H1 (cell line): ENCODE results near the gene RGS6. TPM values are rescaled to one million over a fixed set of nuclear protein-coding genes. Genes with fewer than 3 reads are reported as not detected.

ENCODE experiments used
- CTCF ChIA-PET: fragments of 300-600 bp; sonication (Branson Sonifier 250); formaldehyde crosslinking; loops from one replicate; lab custom pipeline; 2021; ENCODE audit not compliant: partially characterized antibody; lab: Charles Lee
- POLR2A ChIA-PET: fragments of 300-600 bp; sonication (Branson Sonifier 250); formaldehyde crosslinking; loops from one replicate; lab custom pipeline; 2021; ENCODE audit warnings: inconsistent platforms; ENCODE audit not compliant: partially characterized antibody; lab: Charles Lee
- DNase-seq, 2 experiments: peaks; one replicate each; pipeline versions ENCODE4 v3.0.0 to v3.0.0-alpha.2; 2010 to 2022; ENCODE audit warnings: low spot score in 2 of 2, low read depth in 1 of 2, mixed read lengths in 1 of 2
- FAIRE-seq: peaks from 2 replicates; lab custom pipeline; 2011; peaks lifted over from hg19 to GRCh38; lab: Jason Lieb, UNC
- H2AFZ ChIP-seq: 2 replicates; pipeline ENCODE4 v1.8.1; 2012; ENCODE audit warnings: low read length, inconsistent platforms
- H2AK5ac ChIP-seq: 2 replicates; pipeline ENCODE4 v1.6.1; 2013; ENCODE audit warnings: low read depth, low read length
- H2BK120ac ChIP-seq: replicated peaks from 2 replicates; pipeline ENCODE3; 2013; ENCODE audit warnings: low read depth, low read length, inconsistent platforms
- H2BK12ac ChIP-seq: 2 replicates; pipeline ENCODE4 v1.6.1; 2013; ENCODE audit warnings: low read depth, low read length
- H2BK15ac ChIP-seq: 2 replicates; pipeline ENCODE4 v1.6.1; 2013; ENCODE audit warnings: low read length
- H2BK20ac ChIP-seq: 2 replicates; pipeline ENCODE4 v1.6.1; 2013; ENCODE audit warnings: low read length
- H2BK5ac ChIP-seq: 2 replicates; pipeline ENCODE4 v1.6.1; 2013; ENCODE audit warnings: low read depth, low read length
- H3K14ac ChIP-seq: 2 replicates; pipeline ENCODE4 v1.6.1; 2013; ENCODE audit warnings: inconsistent platforms; ENCODE audit not compliant: insufficient read length
- H3K18ac ChIP-seq: 2 replicates; pipeline ENCODE4 v1.6.1; 2013; ENCODE audit warnings: low read length; ENCODE audit errors: extremely low read depth
- H3K23ac ChIP-seq: 2 replicates; pipeline ENCODE4 v1.6.1; 2013; ENCODE audit warnings: inconsistent platforms; ENCODE audit not compliant: insufficient read length
- H3K23me2 ChIP-seq: 2 replicates; pipeline ENCODE4 v1.6.1; 2013; ENCODE audit warnings: low read depth, low read length
- H3K27ac ChIP-seq: 2 replicates; pipeline ENCODE4 v1.6.1; 2011; ENCODE audit warnings: low read depth, low read length, inconsistent platforms
- H3K27me3 ChIP-seq, 4 experiments: replicated peaks in 1 of 4; 1 replicate in 1 of 4; 2 replicates in 3 of 4; pipeline versions ENCODE4 v1.6.1 to v1.8.1; 2011 to 2013; ENCODE audit warnings: low read length in 3 of 4, mild to moderate bottlenecking in 3 of 4, inconsistent platforms in 2 of 4, mixed read lengths in 2 of 4, moderate library complexity in 1 of 4; ENCODE audit not compliant: control insufficient read depth in 3 of 4, insufficient read depth in 3 of 4; ENCODE audit errors: extremely low read depth in 1 of 4
- H3K36me3 ChIP-seq, 4 experiments: 2 replicates each; pipeline versions ENCODE4 v1.6.1 to v1.8.1; 2011 to 2013; ENCODE audit warnings: mild to moderate bottlenecking in 4 of 4, low read length in 3 of 4, moderate library complexity in 2 of 4, control low read depth in 1 of 4, inconsistent platforms in 1 of 4; ENCODE audit not compliant: insufficient read depth in 4 of 4, control insufficient read depth in 2 of 4
- H3K4ac ChIP-seq: replicated peaks from 2 replicates; pipeline ENCODE3; 2013; ENCODE audit warnings: low read length, low read depth, mixed read lengths, inconsistent platforms; ENCODE audit not compliant: insufficient read length
- H3K4me1 ChIP-seq, 4 experiments: replicated peaks in 1 of 4; 1 replicate in 1 of 4; 2 replicates in 3 of 4; pipeline versions ENCODE4 v1.6.1 to v1.8.1; 2011 to 2013; ENCODE audit warnings: low read length in 3 of 4, inconsistent platforms in 2 of 4, mixed read lengths in 1 of 4; ENCODE audit not compliant: insufficient read depth in 4 of 4, control insufficient read depth in 3 of 4
- H3K4me2 ChIP-seq, 2 experiments: 2 replicates each; pipeline versions ENCODE4 v1.6.1 to v1.8.1; 2011 to 2013; ENCODE audit warnings: low read depth in 2 of 2, low read length in 2 of 2, control low read depth in 1 of 2, inconsistent platforms in 1 of 2, mild to moderate bottlenecking in 1 of 2; ENCODE audit not compliant: insufficient read depth in 1 of 2
- H3K4me3 ChIP-seq, 4 experiments: fragments of 200-600, 300-600 bp in 1 of 4; sonication (generic), shearing (Covaris generic), sonication (Bioruptor Twin) in 1 of 4; 2 replicates each; pipeline versions ENCODE4 v1.5.1 to v1.8.1; 2011 to 2016; ENCODE audit warnings: low read length in 4 of 4, low read depth in 3 of 4, control low read depth in 2 of 4, inconsistent platforms in 2 of 4, mild to moderate bottlenecking in 2 of 4, mixed read lengths in 1 of 4, moderate library complexity in 1 of 4; ENCODE audit not compliant: insufficient read depth in 2 of 4; ENCODE audit errors: extremely low read depth in 1 of 4
- H3K56ac ChIP-seq: replicated peaks from 2 replicates; pipeline ENCODE3; 2013; ENCODE audit warnings: low read depth, mild to moderate bottlenecking, mixed read lengths, low read length, inconsistent platforms; ENCODE audit not compliant: insufficient read length
- H3K79me1 ChIP-seq: 2 replicates; pipeline ENCODE4 v1.6.1; 2013; ENCODE audit warnings: low read depth, low read length, control low read depth
- H3K79me2 ChIP-seq, 2 experiments: 2 replicates each; pipeline versions ENCODE4 v1.6.1 to v1.8.1; 2012 to 2013; ENCODE audit warnings: low read length in 2 of 2, mild to moderate bottlenecking in 2 of 2, inconsistent platforms in 1 of 2; ENCODE audit not compliant: insufficient read depth in 2 of 2, control insufficient read depth in 1 of 2
- H3K9ac ChIP-seq, 4 experiments: replicated peaks in 1 of 4; 1 replicate in 1 of 4; 2 replicates in 3 of 4; pipeline versions ENCODE4 v1.6.1 to v1.8.1; 2011 to 2013; ENCODE audit warnings: low read depth in 3 of 4, low read length in 3 of 4, control low read depth in 2 of 4, mild to moderate bottlenecking in 2 of 4, moderate library complexity in 2 of 4, inconsistent platforms in 1 of 4; ENCODE audit errors: extremely low read depth in 1 of 4
- H3K9me3 ChIP-seq, 2 experiments: 2 replicates each; pipeline versions ENCODE4 v1.6.1 to v1.8.1; 2012 to 2013; ENCODE audit warnings: mild to moderate bottlenecking in 2 of 2, moderate library complexity in 2 of 2, control low read depth in 1 of 2, inconsistent platforms in 1 of 2, low read depth in 1 of 2, low read length in 1 of 2, mixed read lengths in 1 of 2; ENCODE audit not compliant: insufficient read depth in 2 of 2
- H4K20me1 ChIP-seq, 2 experiments: replicated peaks in 1 of 2; 2 replicates each; pipeline versions ENCODE3 to v1.8.1; 2011 to 2013; ENCODE audit warnings: inconsistent platforms in 2 of 2, low read length in 2 of 2, mild to moderate bottlenecking in 1 of 2; ENCODE audit not compliant: insufficient read depth in 2 of 2, control insufficient read depth in 1 of 2
- H4K5ac ChIP-seq: 2 replicates; pipeline ENCODE4 v1.6.1; 2013; ENCODE audit warnings: low read length, low read depth, mixed read lengths, inconsistent platforms; ENCODE audit not compliant: insufficient read length
- H4K8ac ChIP-seq: 2 replicates; pipeline ENCODE4 v1.8.0; 2013; ENCODE audit warnings: mild to moderate bottlenecking, moderate library complexity, low read length, inconsistent platforms; ENCODE audit not compliant: insufficient read depth; ENCODE audit errors: extremely low read depth
- H4K91ac ChIP-seq: replicated peaks from 2 replicates; pipeline ENCODE3; 2013; ENCODE audit warnings: low read length, mixed read lengths, inconsistent platforms; ENCODE audit not compliant: insufficient read length
- CTBP2 ChIP-seq: IDR thresholded peaks from 2 replicates; pipeline ENCODE4 v1.7.0; 2011; ENCODE audit warnings: borderline replicate concordance, mild to moderate bottlenecking, moderate library complexity, mixed read lengths, low read length; ENCODE audit not compliant: insufficient read depth, insufficient read length
- EGR1 ChIP-seq: IDR thresholded peaks from 2 replicates; pipeline ENCODE4 v1.6.1; 2011; ENCODE audit warnings: low read depth, low read length, borderline replicate concordance
- EP300 ChIP-seq, 2 experiments: IDR thresholded peaks; 1 replicate in 1 of 2; 2 replicates in 1 of 2; pipeline ENCODE4 v1.6.1; 2011 to 2012; ENCODE audit warnings: low read depth in 2 of 2, low read length in 2 of 2, mild to moderate bottlenecking in 2 of 2, borderline replicate concordance in 1 of 2, inconsistent platforms in 1 of 2, moderate library complexity in 1 of 2
- GTF2F1 ChIP-seq: IDR thresholded peaks from 2 replicates; pipeline ENCODE4 v1.6.1; 2012; ENCODE audit warnings: low read depth, low read length, improper control_type of control experiment, borderline replicate concordance
- HDAC6 ChIP-seq: IDR thresholded peaks from one replicate; pipeline ENCODE4 v1.7.1; 2012; ENCODE audit warnings: low read depth, mild to moderate bottlenecking, inconsistent platforms, low read length, moderate library complexity
- NRF1 ChIP-seq: IDR thresholded peaks from 2 replicates; pipeline ENCODE4 v1.6.1; 2011; ENCODE audit warnings: mild to moderate bottlenecking, low read depth, low read length, improper control_type of control experiment
- SP1 ChIP-seq: IDR thresholded peaks from 2 replicates; pipeline ENCODE4 v1.6.1; 2011; ENCODE audit warnings: low read depth, low read length
- WGBS, 2 experiments: shearing (Covaris generic) in 1 of 2; methylation state at CpG; one replicate each; pipeline versions ENCODE4 v1.1.6 to v1.1.7; 2013 to 2015; ENCODE audit warnings: low lambda C conversion rate in 2 of 2, mixed read lengths in 2 of 2, inconsistent platforms in 1 of 2, low coverage in 1 of 2, missing lambda C conversion rate in 1 of 2; ENCODE audit not compliant: insufficient replicate concordance in 2 of 2, insufficient coverage in 1 of 2, insufficient read length in 1 of 2; ENCODE audit errors: extremely low coverage in 1 of 2, missing lambda C conversion rate in 1 of 2; 5-methylcytosine and 5-hydroxymethylcytosine counted together
- polyA plus RNA-seq, 7 experiments: library from polyadenylated mRNA; depleted of rRNA in 3 of 7; stranded (reverse) in 5 of 7; unstranded in 2 of 7; fragments of >200 nt in 5 of 7; fragments of 200-250 nt in 2 of 7; gene quantifications; 1 replicate in 5 of 7; 2 replicates in 1 of 7; 4 replicates in 1 of 7; pipeline versions ENCODE4 v1.2.1 to v1.2.3, GENCODE V29; 2011 to 2013; ENCODE audit warnings: missing spikeins in 2 of 7, mixed read lengths in 2 of 7
- total RNA-seq: library from RNA; stranded (reverse); fragmentation: NEBNext Ultra II Directional; extraction: Animal tissue kit (Norgen Biotek cat#: 25700); gene quantifications from 2 replicates; pipeline ENCODE4 v1.2.1, GENCODE V29; 2021
- TF ChIP-seq, protein P1 (sequence below): IDR thresholded peaks from 2 replicates; pipeline ENCODE4 v1.6.1; 2012; ENCODE audit warnings: inconsistent platforms

RGS6 gene
- total and polyA plus RNA-seq, 2 of the 8 experiments (the other 6 are each of a cell fraction or from before 2014, with no cell fraction given) = 0.26 to 1.1 TPM

DNA sequence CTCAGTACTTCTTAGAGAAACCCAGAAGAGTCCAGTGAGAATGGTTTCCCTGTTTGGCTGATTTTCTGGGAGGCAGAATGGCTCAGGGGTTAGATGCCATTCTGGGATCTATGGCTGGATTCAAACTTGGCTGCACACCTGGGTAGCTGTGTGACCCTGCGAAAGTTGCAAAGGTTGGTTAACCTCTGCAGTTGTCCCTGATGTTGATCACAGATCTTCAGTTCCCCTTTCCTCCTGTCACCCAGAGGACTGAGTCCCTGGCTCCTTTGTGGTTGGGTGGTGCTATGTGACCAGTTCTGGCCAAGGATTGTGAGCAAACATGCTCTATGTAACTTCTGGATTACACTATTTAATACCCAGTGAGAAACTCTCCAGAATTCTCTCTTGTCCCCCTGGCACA, 418.0 kb downstream of the RGS6 start:
- FAIRE-seq (no peak), DNase-seq (no peak)
- Histone ChIP-seq H2AK5ac (no peak overlapping the region), H3K79me1 (no peaks in the 10 kb centered on the region), H3K56ac (no peak overlapping the region), H3K14ac (no peak overlapping the region), H2BK12ac (no peak overlapping the region), H3K18ac (no peak overlapping the region), H3K9me3 (peaks cover 0 to 4% of the 10 kb centered on the region in 2 experiments; a peak in 1 of 4 replicates), H3K36me3 (no peaks in the 10 kb centered on the region), H4K5ac (no peak overlapping the region), H3K9ac (no peak overlapping the region), H4K91ac (no peak overlapping the region), H2AFZ (no peak overlapping the region), H2BK15ac (no peak overlapping the region), H2BK20ac (no peak overlapping the region), H3K4me2 (no peak overlapping the region), H3K79me2 (no peaks in the 10 kb centered on the region), H2BK5ac (no peak overlapping the region), H3K27me3 (no peaks in the 10 kb centered on the region), H3K23ac (no peak overlapping the region), H3K4ac (no peak overlapping the region), H3K4me1 (no peaks in the 10 kb centered on the region), H3K27ac (no peak overlapping the region), H4K20me1 (no peaks in the 10 kb centered on the region), H3K23me2 (no peaks in the 10 kb centered on the region), H2BK120ac (no peak overlapping the region), H3K4me3 (no peak overlapping the region), H4K8ac (no peak overlapping the region)
- ChIA-PET POLR2A (no interaction called here), CTCF (no interaction called here)
- TF ChIP-seq, protein P1, sequence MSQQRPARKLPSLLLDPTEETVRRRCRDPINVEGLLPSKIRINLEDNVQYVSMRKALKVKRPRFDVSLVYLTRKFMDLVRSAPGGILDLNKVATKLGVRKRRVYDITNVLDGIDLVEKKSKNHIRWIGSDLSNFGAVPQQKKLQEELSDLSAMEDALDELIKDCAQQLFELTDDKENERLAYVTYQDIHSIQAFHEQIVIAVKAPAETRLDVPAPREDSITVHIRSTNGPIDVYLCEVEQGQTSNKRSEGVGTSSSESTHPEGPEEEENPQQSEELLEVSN = no peak
- TF ChIP-seq CTBP2 (no peak), NRF1 (no peak), GTF2F1 (no peak), SP1 (no peak), HDAC6 (no peak), EGR1 (no peak), EP300 (IDR thresholded peaks at IDR 0.05; ENCODE audit: borderline replicate concordance in 1 of 2, low read depth in 2 of 2, low read length in 2 of 2) (no peak)
- WGBS, 2 experiments = 100% methylated on average over 1 of the region's 1 CpG; no CpG with 5 or more reads in 1 of the 2 experiments
